Measurements from ENCODE around the gene STOML1.

DNA sequence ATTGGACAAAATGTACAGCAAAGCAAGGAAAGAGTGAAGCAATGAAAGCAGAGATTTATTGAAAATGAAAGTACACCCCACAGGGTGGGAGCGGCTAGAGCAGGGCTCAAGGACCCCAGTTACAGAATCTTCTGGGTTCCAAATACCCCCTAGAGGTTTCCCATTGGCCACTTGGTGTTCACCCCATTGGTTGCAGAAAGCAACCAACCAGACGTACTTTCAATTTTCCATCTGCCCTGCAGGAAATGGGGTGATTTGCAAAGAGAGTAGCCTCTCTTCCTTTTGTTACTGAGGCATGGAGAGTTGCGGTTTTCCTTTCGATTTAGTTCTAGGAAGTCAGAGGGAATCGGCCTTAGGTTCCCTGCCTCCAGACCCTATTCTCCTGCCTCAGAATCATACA, 4.8 kb upstream of the STOML1 start:
- TF ChIP-seq ETV6 (IDR thresholded peaks at IDR 0.05; ENCODE audit: borderline replicate concordance in 1 of 2, low read depth in 2 of 2, low read length in 1 of 2) (no peak), ETV6 (CRISPR knock-in tag; IDR thresholded peaks at IDR 0.05; ENCODE audit: borderline replicate concordance) (no peak), POLR2AphosphoS5 (IDR thresholded peaks at IDR 0.05; ENCODE audit: control insufficient read depth, insufficient read depth, low read depth, low read length) (no peak), EZH2 (IDR thresholded peaks at IDR 0.05; ENCODE audit: borderline replicate concordance, low read depth, low read length) (no peak), BDP1 (IDR thresholded peaks at IDR 0.05; ENCODE audit: insufficient read depth, insufficient read length) (no peak)
